Measurements from ENCODE around the gene ZNF304.

GRCh38 chr19:57398868-57399267, 47.8 kb downstream of the ZNF304 start:
- TF ChIP-seq CTCF (conservative IDR thresholded peaks at IDR 0.05; ENCODE audit: low read depth, low read length) (no peak), EZH2 (IDR thresholded peaks at IDR 0.05; ENCODE audit: low read length, unreplicated experiment) (no peak), EZH2phosphoT487 (IDR thresholded peaks at IDR 0.05; ENCODE audit: borderline replicate concordance, low read length) (no peak)

All from PC-3 (cell line).